SU-DHL-6 (cell line): ENCODE measurements around the gene CHRNA4.

Experiments used
- CTCF ChIP-seq: fragments of 200-600 bp; sonication (generic); IDR thresholded peaks from one replicate; pipeline ENCODE4 v1.5.1; 2017; ENCODE audit warnings: antibody characterized with exemption, mild to moderate bottlenecking, low read length, moderate library complexity; ENCODE audit not compliant: insufficient read depth, poor library complexity, severe bottlenecking
- EZH2phosphoT487 ChIP-seq: fragments of 200-600 bp; sonication (generic), shearing (Covaris generic); conservative IDR thresholded peaks from 2 replicates; pipeline ENCODE4 v1.6.1; 2018; ENCODE audit warnings: mild to moderate bottlenecking, antibody characterized with exemption, low read length, moderate library complexity, mixed read lengths

GRCh38 chr20:63363981-63364561 is 2.9 kb upstream of the CHRNA4 start:
- TF ChIP-seq CTCF (no peak), EZH2phosphoT487 (no peak)
